SK-N-SH (cell line): ENCODE results near the gene MAPK4. TPM values are rescaled to one million over a fixed set of nuclear protein-coding genes. Genes with fewer than 3 reads are reported as not detected.

Experiments
- CTCF ChIA-PET: fragments of 300-600, 350-600 bp; formaldehyde crosslinking; extraction: SDS; loops from one replicate; lab custom pipeline; 2021; lab: Yijun Ruan, JAX
- POLR2A ChIA-PET: fragments of 350-600 bp; sonication (Branson Sonifier 250); formaldehyde crosslinking; extraction: SDS; loops from one replicate; lab custom pipeline; 2020; ENCODE audit warnings: antibody characterized with exemption, inconsistent platforms; lab: Yijun Ruan, JAX
- DNase-seq: peaks from one replicate; pipeline ENCODE4 v3.0.0; 2012
- H2AFZ ChIP-seq: fragments of 200-600 bp; sonication (generic); 2 replicates; pipeline ENCODE4 v1.8.1; 2016; ENCODE audit warnings: antibody characterized with exemption, mild to moderate bottlenecking, low read depth
- H3F3A ChIP-seq: fragments of 200-600 bp; sonication (generic); replicated peaks from 2 replicates; pipeline ENCODE3; 2016; ENCODE audit warnings: antibody characterized with exemption, mild to moderate bottlenecking; ENCODE audit not compliant: insufficient read depth
- H3K27ac ChIP-seq, 2 experiments: fragments of 200-500 bp in 1 of 2; fragments of 200-600 bp in 1 of 2; sonication (Bioruptor generic) in 1 of 2; sonication (generic), shearing (Covaris generic) in 1 of 2; 2 replicates each; pipeline versions ENCODE4 v1.5.1 to v1.6.1; 2014 to 2016; ENCODE audit warnings: low read depth in 2 of 2, inconsistent platforms in 1 of 2, low read length in 1 of 2, mild to moderate bottlenecking in 1 of 2, mixed read lengths in 1 of 2
- H3K27me3 ChIP-seq: fragments of 200-600 bp; sonication (generic), shearing (Covaris generic); 2 replicates; pipeline ENCODE4 v1.6.1; 2016; ENCODE audit warnings: mixed run types; ENCODE audit not compliant: insufficient read depth
- H3K36me3 ChIP-seq, 2 experiments: fragments of 200-500 bp in 1 of 2; fragments of 200-600 bp in 1 of 2; sonication (Bioruptor generic) in 1 of 2; sonication (generic) in 1 of 2; replicated peaks in 1 of 2; 2 replicates each; pipeline versions ENCODE3 to v1.5.1; 2014 to 2016; ENCODE audit warnings: low read length in 1 of 2, mild to moderate bottlenecking in 1 of 2; ENCODE audit not compliant: insufficient read depth in 2 of 2, control insufficient read depth in 1 of 2
- H3K4me1 ChIP-seq, 2 experiments: fragments of 200-500 bp in 1 of 2; fragments of 200-600 bp in 1 of 2; sonication (Bioruptor generic) in 1 of 2; sonication (generic), shearing (Covaris generic) in 1 of 2; 2 replicates each; pipeline versions ENCODE4 v1.5.1 to v1.6.1; 2014 to 2016; ENCODE audit warnings: low read depth in 1 of 2, low read length in 1 of 2, mixed run types in 1 of 2; ENCODE audit not compliant: insufficient read depth in 2 of 2, control insufficient read depth in 1 of 2
- H3K4me2 ChIP-seq: fragments of 200-600 bp; sonication (generic), shearing (Covaris generic); 2 replicates; pipeline ENCODE4 v1.6.1; 2017; ENCODE audit warnings: mixed run types
- H3K4me3 ChIP-seq, 2 experiments: fragments of 200-500 bp in 1 of 2; fragments of 200-600 bp in 1 of 2; sonication (Bioruptor generic) in 1 of 2; sonication (generic), shearing (Covaris generic) in 1 of 2; 2 replicates each; pipeline versions ENCODE4 v1.5.1 to v1.8.1; 2014 to 2016; ENCODE audit warnings: low read depth in 2 of 2, inconsistent platforms in 1 of 2, low read length in 1 of 2, mild to moderate bottlenecking in 1 of 2, mixed read lengths in 1 of 2, moderate library complexity in 1 of 2
- H3K79me2 ChIP-seq: fragments of 200-600 bp; sonication (generic); 2 replicates; pipeline ENCODE4 v1.8.1; 2017; ENCODE audit warnings: mild to moderate bottlenecking; ENCODE audit not compliant: insufficient read depth
- H3K9ac ChIP-seq: fragments of 200-600 bp; sonication (generic); 2 replicates; pipeline ENCODE4 v1.6.1; 2017; ENCODE audit warnings: mixed run types
- H3K9me2 ChIP-seq: fragments of 200-600 bp; sonication (generic); 2 replicates; pipeline ENCODE4 v1.6.1; 2017; ENCODE audit warnings: mixed run types
- H3K9me3 ChIP-seq: fragments of 200-600 bp; sonication (generic); 2 replicates; pipeline ENCODE4 v1.6.1; 2017; ENCODE audit warnings: mixed run types, mild to moderate bottlenecking, moderate library complexity
- H4K20me1 ChIP-seq: fragments of 200-600 bp; sonication (generic); 2 replicates; pipeline ENCODE4 v1.6.1; 2017; ENCODE audit warnings: mild to moderate bottlenecking, mixed run types; ENCODE audit not compliant: insufficient read depth
- ELF1 ChIP-seq: IDR thresholded peaks from 2 replicates; pipeline ENCODE4 v1.4.0; 2012
- EP300 ChIP-seq, 2 experiments: IDR thresholded peaks; 2 replicates each; pipeline versions ENCODE4 v1.4.0 to v1.6.1; 2012; ENCODE audit warnings: borderline replicate concordance in 1 of 2, low read depth in 1 of 2, low read length in 1 of 2
- FOSL2 ChIP-seq: IDR thresholded peaks from 2 replicates; pipeline ENCODE4 v1.4.0; 2012; ENCODE audit warnings: low read depth, mild to moderate bottlenecking, moderate library complexity, borderline replicate concordance
- FOXJ3 ChIP-seq: sonication (generic); formaldehyde crosslinking; IDR thresholded peaks from 2 replicates; pipeline ENCODE4 v1.5.1; 2020; ENCODE audit warnings: mild to moderate bottlenecking, missing genetic modification reagents
- GABPA ChIP-seq: IDR thresholded peaks from 2 replicates; pipeline ENCODE4 v1.4.0; 2012; ENCODE audit warnings: low read depth, mild to moderate bottlenecking
- JUND ChIP-seq: IDR thresholded peaks from 2 replicates; pipeline ENCODE4 v1.4.0; 2012
- RCOR1 ChIP-seq: fragments of 150-350 bp; IDR thresholded peaks from 2 replicates; pipeline ENCODE4 v1.6.1; 2017; ENCODE audit warnings: antibody characterized with exemption, low read length
- TAF1 ChIP-seq: IDR thresholded peaks from 2 replicates; pipeline ENCODE4 v1.6.1; 2012; ENCODE audit warnings: low read depth, mild to moderate bottlenecking, low read length, moderate library complexity, borderline replicate concordance
- TCF12 ChIP-seq: IDR thresholded peaks from 2 replicates; pipeline ENCODE4 v1.4.0; 2012
- TEAD4 ChIP-seq: IDR thresholded peaks from 2 replicates; pipeline ENCODE4 v1.4.0; 2012; ENCODE audit warnings: mild to moderate bottlenecking, borderline replicate concordance; ENCODE audit not compliant: insufficient read depth
- WGBS: methylation state at CpG from one replicate; pipeline ENCODE4 v1.1.6; 2017; ENCODE audit warnings: low lambda C conversion rate; 5-methylcytosine and 5-hydroxymethylcytosine counted together
- polyA plus RNA-seq, 3 experiments: library from polyadenylated mRNA; depleted of rRNA; stranded (reverse); fragments of >200 nt; gene quantifications; 2 replicates each; pipeline ENCODE4 v1.2.3, GENCODE V29; 2012
- TF ChIP-seq, protein P1 (sequence below): IDR thresholded peaks from 2 replicates; pipeline ENCODE4 v1.6.1; 2012; ENCODE audit warnings: mild to moderate bottlenecking, low read depth, low read length, moderate library complexity

Gene MAPK4
- polyA plus RNA-seq, 1 of the 3 experiments (the other 2 are of a cell fraction) = 0.02 TPM

DNA sequence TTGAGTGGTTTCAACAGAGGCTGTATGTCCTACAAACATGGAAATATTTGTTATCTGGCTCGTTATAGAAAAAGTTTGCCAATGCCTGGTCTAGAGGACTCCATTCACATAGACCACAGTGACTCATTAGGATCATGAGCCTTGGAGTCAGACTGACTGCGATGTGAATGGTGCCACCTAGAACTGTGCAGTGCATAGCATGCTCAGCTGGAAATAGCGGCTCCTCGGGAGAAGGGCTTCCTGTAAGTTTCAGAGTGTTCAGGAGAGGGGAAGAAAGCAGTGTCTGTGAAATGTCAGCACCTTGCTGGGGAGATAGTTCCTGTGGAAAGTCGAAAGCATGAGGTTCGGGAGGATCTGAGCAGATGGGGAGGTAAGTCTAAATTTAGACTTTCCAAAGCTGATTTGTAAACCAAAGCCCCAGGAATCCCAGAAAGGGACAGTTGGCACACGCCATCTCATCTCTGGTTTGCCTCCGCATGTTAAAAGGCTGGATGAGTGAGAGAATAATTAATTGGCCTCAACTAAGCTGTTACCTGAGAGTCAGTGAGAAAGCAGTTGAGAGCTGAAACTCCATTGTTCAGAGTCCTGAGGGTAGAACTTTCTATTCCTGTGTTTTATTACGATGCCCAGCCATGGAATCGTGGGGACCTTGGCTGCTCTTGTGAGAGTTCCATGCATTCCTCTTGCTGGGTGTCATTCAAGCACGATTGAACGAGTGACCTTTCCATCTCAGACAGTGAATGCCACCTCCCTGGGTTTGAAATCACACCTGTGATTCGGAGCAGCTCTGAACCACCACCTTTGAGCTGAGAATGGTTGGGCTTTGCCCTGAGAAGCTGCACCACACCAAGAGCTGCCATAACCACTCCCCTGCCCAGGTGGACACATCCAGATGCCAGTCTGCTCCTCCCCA lies 99.5 kb downstream of the MAPK4 start:
- CTCF ChIA-PET = interaction anchor here (0.7 to 1.4 kb wide), 3 partner anchors 11 to 73 kb away, joined by 3 to 5 read pairs (median 3); no protein-coding TSS in a partner anchor

DNA sequence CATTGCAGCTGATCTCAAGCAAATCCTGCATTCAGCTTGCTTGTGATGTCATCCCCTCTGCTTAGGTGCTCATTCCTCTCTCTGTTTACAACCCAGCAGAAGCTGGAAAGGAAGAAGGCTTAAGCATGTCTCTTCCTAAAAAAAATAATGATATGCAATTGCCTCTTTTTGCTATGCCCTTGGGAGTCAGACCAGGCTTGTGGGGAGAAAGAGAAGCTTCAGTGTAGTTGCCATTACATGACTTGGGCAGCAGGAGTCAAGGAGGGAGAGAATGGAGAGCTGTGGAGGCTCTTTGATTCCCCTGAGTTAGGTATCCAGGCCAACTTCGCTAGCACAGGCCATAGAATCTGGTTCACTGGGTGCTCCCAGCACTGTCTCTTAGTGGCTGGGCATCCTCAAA lies 101.1 kb downstream of the MAPK4 start:
- TF ChIP-seq GABPA (no peak), TAF1 (no peak), JUND (no peak), EP300 (IDR thresholded peaks at IDR 0.05; ENCODE audit: borderline replicate concordance in 1 of 2, low read depth in 1 of 2, low read length in 1 of 2) (no peak)
- Histone ChIP-seq H3K27ac (no peak overlapping the region), H3K79me2 (no peaks in the 10 kb centered on the region), H3F3A (no peaks in the 10 kb centered on the region), H3K27me3 (no peaks in the 10 kb centered on the region), H4K20me1 (no peaks in the 10 kb centered on the region), H3K4me1 (no peaks in the 10 kb centered on the region), H3K4me2 (no peak overlapping the region), H3K9ac (no peak overlapping the region), H2AFZ (no peak overlapping the region), H3K9me3 (peaks cover 4% of the 10 kb centered on the region; the same call in 1 of the 2 replicates), H3K4me3 (no peak overlapping the region), H3K36me3 (no peaks in the 10 kb centered on the region), H3K9me2 (no peaks in the 10 kb centered on the region)
- WGBS = 17% methylated on average over 1 of the region's 1 CpG
- no peak for DNase-seq
- ChIA-PET CTCF (interaction anchor here (0.6 to 1.2 kb wide), 4 partner anchors 8 to 964 kb away, joined by 3 read pairs; no protein-coding TSS in a partner anchor), POLR2A (no interaction called here)

More for the DNA sequence above, 99.5 kb downstream of the MAPK4 start:
- Histone ChIP-seq H3K9me2 (no peaks in the 10 kb centered on the region), H3K9me3 (peaks cover 4% of the 10 kb centered on the region; the same call in 1 of the 2 replicates), H3K9ac (no peak overlapping the region), H3F3A (no peaks in the 10 kb centered on the region), H2AFZ (no peak overlapping the region), H3K27ac (no peak overlapping the region), H3K79me2 (no peaks in the 10 kb centered on the region), H4K20me1 (no peaks in the 10 kb centered on the region), H3K36me3 (no peaks in the 10 kb centered on the region), H3K27me3 (no peaks in the 10 kb centered on the region), H3K4me1 (no peaks in the 10 kb centered on the region), H3K4me2 (no peak overlapping the region), H3K4me3 (no peak overlapping the region)
- no peak for DNase-seq
- 22% methylated on average over 13 of the region's 13 CpGs for WGBS
- TF ChIP-seq FOSL2 = no peak
- TF ChIP-seq ELF1 = no peak
- TF ChIP-seq, protein P1, sequence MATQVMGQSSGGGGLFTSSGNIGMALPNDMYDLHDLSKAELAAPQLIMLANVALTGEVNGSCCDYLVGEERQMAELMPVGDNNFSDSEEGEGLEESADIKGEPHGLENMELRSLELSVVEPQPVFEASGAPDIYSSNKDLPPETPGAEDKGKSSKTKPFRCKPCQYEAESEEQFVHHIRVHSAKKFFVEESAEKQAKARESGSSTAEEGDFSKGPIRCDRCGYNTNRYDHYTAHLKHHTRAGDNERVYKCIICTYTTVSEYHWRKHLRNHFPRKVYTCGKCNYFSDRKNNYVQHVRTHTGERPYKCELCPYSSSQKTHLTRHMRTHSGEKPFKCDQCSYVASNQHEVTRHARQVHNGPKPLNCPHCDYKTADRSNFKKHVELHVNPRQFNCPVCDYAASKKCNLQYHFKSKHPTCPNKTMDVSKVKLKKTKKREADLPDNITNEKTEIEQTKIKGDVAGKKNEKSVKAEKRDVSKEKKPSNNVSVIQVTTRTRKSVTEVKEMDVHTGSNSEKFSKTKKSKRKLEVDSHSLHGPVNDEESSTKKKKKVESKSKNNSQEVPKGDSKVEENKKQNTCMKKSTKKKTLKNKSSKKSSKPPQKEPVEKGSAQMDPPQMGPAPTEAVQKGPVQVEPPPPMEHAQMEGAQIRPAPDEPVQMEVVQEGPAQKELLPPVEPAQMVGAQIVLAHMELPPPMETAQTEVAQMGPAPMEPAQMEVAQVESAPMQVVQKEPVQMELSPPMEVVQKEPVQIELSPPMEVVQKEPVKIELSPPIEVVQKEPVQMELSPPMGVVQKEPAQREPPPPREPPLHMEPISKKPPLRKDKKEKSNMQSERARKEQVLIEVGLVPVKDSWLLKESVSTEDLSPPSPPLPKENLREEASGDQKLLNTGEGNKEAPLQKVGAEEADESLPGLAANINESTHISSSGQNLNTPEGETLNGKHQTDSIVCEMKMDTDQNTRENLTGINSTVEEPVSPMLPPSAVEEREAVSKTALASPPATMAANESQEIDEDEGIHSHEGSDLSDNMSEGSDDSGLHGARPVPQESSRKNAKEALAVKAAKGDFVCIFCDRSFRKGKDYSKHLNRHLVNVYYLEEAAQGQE = no peak
- no peak for TF ChIP-seq TCF12
- no peak for TF ChIP-seq JUND
- TF ChIP-seq FOXJ3 (CRISPR knock-in tag) = no peak
- TF ChIP-seq RCOR1 = no peak
- no peak for TF ChIP-seq TEAD4
- POLR2A ChIA-PET = no interaction called here
